Ovary (tissue), 9 donors: ENCODE results near the gene ME3. TPM values are rescaled to one million over a fixed set of nuclear protein-coding genes. Genes with fewer than 3 reads are reported as not detected.

ENCODE experiments used
- DNase-seq, 5 donors: peaks; one replicate each; pipeline ENCODE4 v3.0.0-alpha.2; 2019 to 2020
- H3K27ac ChIP-seq, 2 donors: fragments of 200-600 bp; one replicate each; pipeline versions ENCODE4 v1.5.1 to v1.8.0; 2019 to 2022
- H3K27me3 ChIP-seq: fragments of 200-600 bp; one replicate; pipeline ENCODE4 v1.8.0; 2022
- H3K36me3 ChIP-seq: fragments of 200-600 bp; sonication (generic); one replicate; pipeline ENCODE4 v1.5.1; 2019
- H3K4me1 ChIP-seq: one replicate; pipeline ENCODE4 v1.8.1; 2013; ENCODE audit warnings: mild to moderate bottlenecking, moderate library complexity; ENCODE audit not compliant: insufficient read depth
- H3K4me3 ChIP-seq: fragments of 200-600 bp; sonication (generic); one replicate; pipeline ENCODE4 v1.5.1; 2017
- H3K9me3 ChIP-seq, 2 donors: fragments of 200-600 bp in 1 of 2; sonication (generic) in 1 of 2; one replicate each; pipeline versions ENCODE4 v1.5.1 to v1.8.1; 2013 to 2019; ENCODE audit warnings: mild to moderate bottlenecking in 1 of 2, moderate library complexity in 1 of 2
- EP300 ChIP-seq: sonication (generic); formaldehyde crosslinking; IDR thresholded peaks from one replicate; pipeline ENCODE4 v1.6.1; 2017; ENCODE audit warnings: antibody characterized with exemption
- POLR2A ChIP-seq: fragments of 450-650 bp; IDR thresholded peaks from one replicate; pipeline ENCODE4 v1.6.1; 2017; ENCODE audit warnings: antibody characterized with exemption, mild to moderate bottlenecking, moderate library complexity
- WGBS, 3 donors: extraction: QIAGEN DNeasy Blood & Tissue Kit in 1 of 3; methylation state at CpG; one replicate each; pipeline versions ENCODE4 v1.1.5 to v1.1.7; 2013 to 2017; 5-methylcytosine and 5-hydroxymethylcytosine counted together
- intact Hi-C, 4 donors: fragments of 100-400 bp; cut with DNase I; formaldehyde crosslinking; loops; one replicate each; pipeline versions ENCODE4 v1.11.0 to v1.15.1; 2022 to 2023
- polyA plus RNA-seq, 2 donors: library from polyadenylated mRNA; stranded (reverse); fragments of 200-250 nt in 1 of 2; fragments of 350-450 nt in 1 of 2; fragmentation: Illumina TruSeq in 1 of 2; extraction: RNeasy Lipid Tissue Mini Kit (QIAGEN cat#74804) in 1 of 2; gene quantifications; one replicate each; pipeline ENCODE4 v1.2.3, GENCODE V29; 2013 to 2014
- total RNA-seq, 7 donors: library from RNA; depleted of rRNA in 2 of 7; stranded (reverse); fragments of >200 nt in 2 of 7; fragmentation: NEBNext Ultra II Directional in 3 of 7; extraction: Animal tissue kit (Norgen Biotek cat#: 25700) in 3 of 7; gene quantifications; one replicate each; pipeline versions ENCODE4 v1.1.0 to v1.2.4, GENCODE V29; 2016 to 2023
- TF ChIP-seq, protein P1 (sequence below), 3 donors: fragments of 450-650 bp in 2 of 3; fragments of 200-600 bp in 1 of 3; IDR thresholded peaks; one replicate each; pipeline versions ENCODE4 v1.5.1 to v1.8.0; 2016 to 2022; ENCODE audit warnings: antibody characterized with exemption in 3 of 3, mild to moderate bottlenecking in 1 of 3
- donor health status: DM: no; HTN: no; CAD: no; lungs with moderate emphysema.
- donor health status: DM: no; HTN: no; CAD: no.
- donor health status: Bipolar disorder and iron deficiency.
- donor health status: DM: yes; HTN: yes; CAD: no.
- donor health status: DM: no; HTN: no; CAD: no.
- donor health status: DM: yes; HTN: yes; CAD: no.

ME3 gene
- total and polyA plus RNA-seq, 9 donors = 25.2 to 48.6 (median 43.1) TPM

DNA sequence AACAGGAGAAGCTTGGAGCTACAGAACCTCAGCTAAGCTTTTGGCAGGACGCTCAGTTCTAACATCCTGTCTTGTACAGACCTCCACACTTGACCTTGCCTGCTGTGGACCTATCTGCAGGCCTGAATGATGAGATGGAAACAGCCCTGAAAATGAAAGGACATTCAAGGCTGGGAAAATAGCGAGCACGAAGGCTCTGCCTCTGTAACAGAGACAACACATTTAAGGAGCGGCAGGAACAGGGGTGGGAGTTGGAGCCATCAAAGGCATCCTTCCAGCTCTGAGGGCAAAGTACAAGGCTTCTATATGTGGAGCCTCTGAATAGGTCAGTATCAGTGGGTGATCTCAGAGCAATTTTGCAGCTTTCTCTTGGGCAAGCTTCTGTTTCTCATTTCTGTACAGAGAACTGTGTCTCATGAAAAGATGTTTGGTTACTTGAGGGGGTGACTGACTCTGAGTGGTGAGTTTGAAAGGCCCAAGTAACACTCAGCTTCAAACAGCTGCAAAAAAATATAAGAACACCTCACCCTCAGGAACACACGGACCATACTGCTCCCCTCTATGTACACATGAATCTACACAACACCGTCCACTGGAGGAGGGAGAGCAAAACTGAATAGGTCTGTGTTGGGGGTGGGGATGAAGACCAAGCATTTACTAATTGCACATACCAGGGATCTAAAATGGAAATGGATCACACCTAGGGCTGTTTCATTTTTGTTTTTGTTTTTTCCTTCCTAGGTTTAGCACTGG lies 196.1 kb downstream of the ME3 start:
- Histone ChIP-seq H3K27me3 (no peaks in the 10 kb centered on the region), H3K4me3 (no peak overlapping the region), H3K27ac (peak overlapping the region in 1 of 2 donors; percentile 68), H3K9me3 (no peaks in the 10 kb centered on the region), H3K4me1 (peaks cover 18% of the 10 kb centered on the region), H3K36me3 (no peaks in the 10 kb centered on the region)
- intact Hi-C loops = no loop called here
- peak; percentile 41 to 66 (median 55) for DNase-seq
- 15 to 20% (median 18%) methylated on average over 6 of the region's 6 CpGs for WGBS, 3 donors
- no peak for TF ChIP-seq POLR2A
- TF ChIP-seq, protein P1, sequence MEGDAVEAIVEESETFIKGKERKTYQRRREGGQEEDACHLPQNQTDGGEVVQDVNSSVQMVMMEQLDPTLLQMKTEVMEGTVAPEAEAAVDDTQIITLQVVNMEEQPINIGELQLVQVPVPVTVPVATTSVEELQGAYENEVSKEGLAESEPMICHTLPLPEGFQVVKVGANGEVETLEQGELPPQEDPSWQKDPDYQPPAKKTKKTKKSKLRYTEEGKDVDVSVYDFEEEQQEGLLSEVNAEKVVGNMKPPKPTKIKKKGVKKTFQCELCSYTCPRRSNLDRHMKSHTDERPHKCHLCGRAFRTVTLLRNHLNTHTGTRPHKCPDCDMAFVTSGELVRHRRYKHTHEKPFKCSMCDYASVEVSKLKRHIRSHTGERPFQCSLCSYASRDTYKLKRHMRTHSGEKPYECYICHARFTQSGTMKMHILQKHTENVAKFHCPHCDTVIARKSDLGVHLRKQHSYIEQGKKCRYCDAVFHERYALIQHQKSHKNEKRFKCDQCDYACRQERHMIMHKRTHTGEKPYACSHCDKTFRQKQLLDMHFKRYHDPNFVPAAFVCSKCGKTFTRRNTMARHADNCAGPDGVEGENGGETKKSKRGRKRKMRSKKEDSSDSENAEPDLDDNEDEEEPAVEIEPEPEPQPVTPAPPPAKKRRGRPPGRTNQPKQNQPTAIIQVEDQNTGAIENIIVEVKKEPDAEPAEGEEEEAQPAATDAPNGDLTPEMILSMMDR (IDR thresholded peaks at IDR 0.05) = no peak
- no peak for TF ChIP-seq EP300

DNA sequence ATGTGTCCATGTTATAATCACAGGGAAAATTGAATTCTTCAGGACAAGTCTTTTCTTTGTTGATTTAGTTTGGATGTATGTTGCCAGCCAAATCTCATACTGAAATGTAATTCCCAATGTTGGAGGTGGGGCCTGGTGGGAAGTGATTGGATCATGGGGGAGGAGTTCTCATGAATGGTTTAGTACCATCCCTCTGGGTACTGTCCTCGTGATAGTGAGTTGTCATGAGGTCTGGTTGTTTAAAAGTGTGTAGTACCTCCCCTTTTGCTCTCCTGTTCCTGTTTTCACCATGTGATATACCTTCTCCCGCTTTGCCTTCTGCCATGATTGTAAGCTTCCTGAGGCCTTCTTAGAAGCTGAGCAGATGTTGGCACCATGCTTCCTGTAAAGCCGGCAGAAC lies 197.4 kb downstream of the ME3 start:
- Histone ChIP-seq H3K27me3 (no peaks in the 10 kb centered on the region), H3K27ac (peak overlapping the region in 1 of 2 donors; percentile 68), H3K4me3 (no peak overlapping the region), H3K36me3 (no peaks in the 10 kb centered on the region), H3K4me1 (peaks cover 18% of the 10 kb centered on the region), H3K9me3 (no peaks in the 10 kb centered on the region)
- no peak for DNase-seq
- intact Hi-C loops = no loop called here
- WGBS, 3 donors = 88 to 95% (median 92%) methylated on average over 3 of the region's 3 CpGs
- TF ChIP-seq EP300 (no peak), POLR2A (no peak)
- TF ChIP-seq, protein P1 (IDR thresholded peaks at IDR 0.05) = no peak

DNA sequence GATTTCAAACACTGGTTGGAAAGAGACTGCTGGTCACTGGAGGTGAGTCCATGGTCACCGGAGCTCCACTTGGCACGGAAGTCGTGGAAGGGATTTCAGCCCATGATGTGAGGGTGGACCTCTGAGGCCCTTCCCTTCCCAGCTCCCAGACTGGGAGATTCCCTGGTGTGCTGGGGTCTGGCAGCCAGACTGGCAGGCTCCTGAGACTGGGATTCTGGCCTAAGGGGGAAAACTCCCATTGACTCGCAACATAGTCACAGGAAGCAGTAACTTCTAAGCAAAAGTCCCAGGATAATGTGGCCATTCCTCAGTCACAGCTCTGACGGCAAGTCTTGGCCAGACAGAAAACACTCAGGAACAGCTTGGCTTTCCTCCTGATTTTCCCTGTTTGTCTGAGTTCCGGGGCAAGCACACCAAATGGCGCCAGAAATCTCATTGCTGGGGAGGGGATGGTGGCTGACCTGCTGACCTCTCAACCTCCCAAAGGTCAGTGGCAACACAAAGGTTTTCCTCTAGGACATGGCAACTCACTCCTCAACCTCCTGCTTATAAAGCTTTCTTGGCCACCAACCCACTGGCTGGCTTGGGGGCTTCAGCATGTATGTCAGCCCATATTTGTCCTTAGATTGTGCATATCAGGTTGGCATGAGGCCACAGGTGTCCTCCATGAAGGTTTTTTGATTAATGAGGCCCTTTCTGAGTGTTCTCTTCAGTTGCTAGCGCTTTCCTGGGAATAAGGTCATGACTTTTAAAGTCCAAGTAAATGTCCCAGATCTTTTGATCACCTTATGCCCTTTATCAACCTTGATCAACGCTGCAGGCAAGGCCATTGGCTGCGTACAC lies 198.2 kb downstream of the ME3 start:
- DNase-seq = no peak
- H3K27ac ChIP-seq = no peak overlapping the region
- TF ChIP-seq POLR2A (no peak), EP300 (no peak)
- TF ChIP-seq, protein P1 (IDR thresholded peaks at IDR 0.05) = no peak
- H3K27me3 ChIP-seq = no peaks in the 10 kb centered on the region
- H3K4me3 ChIP-seq = no peak overlapping the region
- 64 to 76% (median 65%) methylated on average over 10 of the region's 10 CpGs for WGBS, 3 donors
- H3K4me1 ChIP-seq = peaks cover 26% of the 10 kb centered on the region
- no peaks in the 10 kb centered on the region for H3K36me3 ChIP-seq
- H3K9me3 ChIP-seq = no peaks in the 10 kb centered on the region
- intact Hi-C loops = no loop called here

DNA sequence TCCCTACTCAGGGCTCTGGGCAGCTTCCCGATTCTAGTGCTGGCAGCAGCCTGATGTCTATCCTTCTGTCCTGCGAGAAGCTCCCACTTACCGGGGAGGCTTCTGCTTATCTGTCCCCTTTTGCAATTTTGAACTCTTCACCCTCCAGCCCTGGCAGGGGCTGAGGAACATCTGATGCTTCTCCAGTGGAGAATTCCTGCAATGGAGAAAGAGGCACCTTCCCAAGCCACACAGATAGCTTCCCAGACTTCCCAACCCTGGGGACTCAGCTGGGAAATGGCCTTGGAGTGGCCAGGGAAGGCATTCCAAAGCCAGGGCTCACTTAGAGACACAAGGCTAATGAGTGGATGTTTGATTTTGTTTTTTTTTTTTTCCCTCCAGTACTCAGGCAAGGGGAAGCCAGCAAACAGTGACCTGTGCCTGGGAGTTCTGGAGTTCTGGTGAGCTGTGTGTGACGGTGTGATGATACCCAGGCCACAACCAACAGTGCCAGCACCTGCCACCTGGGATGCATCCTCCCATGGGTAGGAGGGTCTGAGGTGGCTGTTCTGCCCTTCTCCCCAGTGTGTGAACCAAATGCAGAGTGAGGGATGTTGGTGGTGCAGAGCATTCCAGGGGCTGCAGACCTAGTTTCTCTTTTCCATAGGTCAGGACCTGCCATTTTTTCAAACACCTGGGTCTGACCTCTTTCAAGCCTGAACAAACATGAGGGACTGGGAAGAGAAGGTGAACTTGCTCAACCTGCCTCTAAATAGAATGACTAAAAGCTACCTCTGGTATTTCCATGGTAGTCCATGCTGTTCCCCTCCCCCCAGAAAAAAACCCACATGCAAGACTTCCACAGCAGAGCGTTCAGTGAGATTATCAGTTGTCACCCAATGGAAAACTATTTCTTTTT lies 202.7 kb downstream of the ME3 start:
- peaks cover 14% of the 10 kb centered on the region for H3K4me1 ChIP-seq
- H3K4me3 ChIP-seq = no peak overlapping the region
- peak overlapping the region in 1 of 2 donors; percentile 4 for H3K27ac ChIP-seq
- H3K27me3 ChIP-seq = no peaks in the 10 kb centered on the region
- H3K36me3 ChIP-seq = no peaks in the 10 kb centered on the region
- H3K9me3 ChIP-seq = no peaks in the 10 kb centered on the region
- DNase-seq = peak in 3 of 5 donors; percentile 38 to 57 (median 39)
- intact Hi-C loops = no loop called here
- WGBS, 3 donors = 16 to 27% (median 21%) methylated on average over 5 of the region's 5 CpGs
- TF ChIP-seq EP300 = no peak
- TF ChIP-seq, protein P1 (IDR thresholded peaks at IDR 0.05) = no peak
- no peak for TF ChIP-seq POLR2A
